ENCODE data around the gene FUS.

The FUS gene

GRCh38 chr16:31238041-31238440 lies 58.1 kb downstream of the FUS start:
- DNase-seq (ENCODE audit: low read depth): no peak
- H3K4me3 ChIP-seq (ENCODE audit: low read depth, low read length): no peak overlapping the region
- TF ChIP-seq, protein P1, sequence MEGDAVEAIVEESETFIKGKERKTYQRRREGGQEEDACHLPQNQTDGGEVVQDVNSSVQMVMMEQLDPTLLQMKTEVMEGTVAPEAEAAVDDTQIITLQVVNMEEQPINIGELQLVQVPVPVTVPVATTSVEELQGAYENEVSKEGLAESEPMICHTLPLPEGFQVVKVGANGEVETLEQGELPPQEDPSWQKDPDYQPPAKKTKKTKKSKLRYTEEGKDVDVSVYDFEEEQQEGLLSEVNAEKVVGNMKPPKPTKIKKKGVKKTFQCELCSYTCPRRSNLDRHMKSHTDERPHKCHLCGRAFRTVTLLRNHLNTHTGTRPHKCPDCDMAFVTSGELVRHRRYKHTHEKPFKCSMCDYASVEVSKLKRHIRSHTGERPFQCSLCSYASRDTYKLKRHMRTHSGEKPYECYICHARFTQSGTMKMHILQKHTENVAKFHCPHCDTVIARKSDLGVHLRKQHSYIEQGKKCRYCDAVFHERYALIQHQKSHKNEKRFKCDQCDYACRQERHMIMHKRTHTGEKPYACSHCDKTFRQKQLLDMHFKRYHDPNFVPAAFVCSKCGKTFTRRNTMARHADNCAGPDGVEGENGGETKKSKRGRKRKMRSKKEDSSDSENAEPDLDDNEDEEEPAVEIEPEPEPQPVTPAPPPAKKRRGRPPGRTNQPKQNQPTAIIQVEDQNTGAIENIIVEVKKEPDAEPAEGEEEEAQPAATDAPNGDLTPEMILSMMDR (IDR thresholded peaks at IDR 0.05; ENCODE audit: low read depth, low read length, missing control alignments): no peak

Data from GM12864 (cell line).